ENCODE data around the gene AKR1C1.

GRCh38 chr10:4981722-4982471 lies 18.7 kb downstream of the AKR1C1 start:
- TF ChIP-seq CTCF (IDR thresholded peaks at IDR 0.05; ENCODE audit: low read length) (peak; percentile 35; the same call in 1 of the 2 replicates), EZH2 (IDR thresholded peaks at IDR 0.05; ENCODE audit: borderline replicate concordance, low read length) (no peak)

All from OCI-LY1 (cell line).